Fibroblast of skin of scalp (primary cell): ENCODE measurements around the gene CNOT6L. TPM values are rescaled to one million over a fixed set of nuclear protein-coding genes. Genes with fewer than 3 reads are reported as not detected.
"Not testable (repeated sequence)": the region's sequence is repeated elsewhere in the genome, so short reads cannot be mapped to it uniquely, and the experiment has no call there.

Experiments used
- DNase-seq: peaks from one replicate; pipeline ENCODE4 v3.0.0-alpha.2; 2013
- polyA plus RNA-seq, 2 experiments: library from polyadenylated mRNA; unstranded; fragments of 120-200 nt; gene quantifications; one replicate each; pipeline ENCODE4 v1.2.1, GENCODE V29; 2013; ENCODE audit not compliant: insufficient read length in 2 of 2

Gene CNOT6L
- polyA plus RNA-seq (2013, experiment 1 of 2; ENCODE audit: insufficient read length): 9.1 TPM
- polyA plus RNA-seq (2013, experiment 2 of 2; ENCODE audit: insufficient read length): 10.1 TPM

GRCh38 chr4:77818602-77819403 is at the start of gene CNOT6L:
TSS of gene CNOT6L (minus strand) at chr4:77819368. CDS start at chr4:77819308, 60 bp downstream.
- DNase-seq: peak; percentile 51

- no peak for DNase-seq
Observed at GRCh38 chr4:77865259-77865658, 46.1 kb upstream of the CNOT6L start.

GRCh38 chr4:77863341-77863740 is 44.2 kb upstream of the CNOT6L start:
- DNase-seq: not testable (repeated sequence)

DNA sequence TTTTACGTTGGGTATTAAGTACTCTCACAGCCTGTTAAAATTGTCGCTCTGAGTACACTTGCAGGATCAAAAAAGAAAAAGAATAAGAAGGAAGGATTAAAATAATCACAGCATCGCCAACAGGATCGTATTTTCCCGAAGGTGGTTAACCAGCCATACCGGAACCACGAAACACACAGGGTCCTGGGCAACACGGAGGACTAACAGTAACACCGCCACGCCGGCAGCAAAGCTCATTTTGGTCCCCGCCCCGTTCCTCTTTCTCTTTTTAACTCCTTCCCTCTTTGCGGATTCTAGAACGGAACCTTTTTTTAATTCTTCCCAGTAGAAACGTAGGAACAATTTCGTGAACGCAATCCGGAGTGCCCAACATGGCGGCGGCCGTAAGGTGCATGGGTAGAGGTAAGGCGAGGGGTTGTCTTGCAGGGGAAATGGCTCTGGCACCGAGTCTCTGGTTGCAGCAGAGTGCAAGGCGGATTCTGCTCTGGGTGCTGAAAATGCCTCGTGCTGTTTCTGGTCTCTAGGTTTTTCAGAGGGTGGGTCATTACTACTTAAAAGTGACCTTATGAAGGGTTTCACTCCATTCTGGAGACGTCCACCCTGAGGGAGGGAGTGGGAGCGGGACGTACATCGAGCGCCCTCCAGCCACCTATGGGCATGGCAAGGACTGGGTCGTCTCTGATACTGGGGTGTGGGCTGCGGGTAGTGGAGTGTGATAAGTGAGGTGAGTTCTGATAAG is 43.5 kb upstream of the CNOT6L start, which contains the start of gene MRPL1:
Gene MRPL1, plus strand, starts transcription at position 353 of the 739 bp plus-strand sequence. Its CDS starts 19 bp downstream, at position 372.
- DNase-seq: peak; percentile 96

DNA sequence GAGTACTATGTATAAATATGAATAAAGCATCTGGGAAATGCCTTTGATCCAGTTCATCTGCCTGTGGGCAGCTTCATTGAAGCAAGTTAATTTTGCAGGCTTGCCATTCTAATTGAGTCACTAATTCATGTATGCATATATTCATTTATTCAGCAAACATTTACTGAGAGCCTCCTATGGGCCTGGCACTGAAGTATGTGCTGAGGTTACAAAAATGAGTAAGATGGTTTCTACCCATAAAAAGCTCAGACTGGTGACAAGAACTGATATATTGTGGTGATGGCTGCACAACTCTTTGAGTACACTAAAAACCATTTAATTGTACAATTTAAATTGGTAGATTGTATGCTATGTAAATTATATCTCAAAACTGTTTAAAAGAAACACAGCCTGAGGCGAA is 42.3 kb upstream of the CNOT6L start:
- DNase-seq: peak; percentile 1

DNA sequence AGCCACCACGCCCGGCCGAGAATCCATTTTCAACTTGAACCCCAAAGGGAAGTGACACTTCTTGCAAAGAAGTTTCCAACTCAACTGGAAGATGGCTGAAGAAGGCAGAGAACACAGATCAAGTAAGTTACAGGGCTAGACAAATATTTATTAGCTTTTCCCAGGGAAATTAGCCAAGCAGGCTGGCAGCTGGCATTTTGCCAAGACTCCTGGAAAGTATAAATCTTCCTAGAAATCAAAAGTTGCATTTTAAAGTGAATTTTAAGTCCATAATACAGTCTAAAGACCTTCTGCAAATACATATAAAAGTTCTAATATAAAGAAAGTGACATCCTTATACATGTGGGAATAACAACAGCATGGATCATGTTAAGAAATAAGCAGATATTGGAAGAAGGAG is 40.1 kb upstream of the CNOT6L start:
- DNase-seq: no peak

DNA sequence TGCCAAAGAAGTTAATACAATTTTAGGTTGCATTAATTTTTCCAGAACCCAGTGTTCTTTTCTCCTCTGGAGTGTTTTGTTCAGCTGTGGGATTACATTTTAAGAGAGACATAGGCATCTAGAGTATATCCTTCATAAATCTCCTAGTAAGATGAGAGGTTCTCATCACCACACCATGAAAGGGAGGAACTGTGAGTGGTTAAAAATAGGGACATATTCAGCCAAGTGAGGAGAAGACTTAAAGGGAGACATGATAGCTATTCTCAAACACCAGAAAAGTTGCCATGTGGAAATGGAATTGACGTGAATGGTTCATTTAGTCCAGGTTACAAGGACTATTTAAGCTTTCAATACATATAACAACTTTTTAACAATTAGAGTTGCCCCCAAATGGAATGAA is 37.0 kb upstream of the CNOT6L start:
- no peak for DNase-seq

DNA sequence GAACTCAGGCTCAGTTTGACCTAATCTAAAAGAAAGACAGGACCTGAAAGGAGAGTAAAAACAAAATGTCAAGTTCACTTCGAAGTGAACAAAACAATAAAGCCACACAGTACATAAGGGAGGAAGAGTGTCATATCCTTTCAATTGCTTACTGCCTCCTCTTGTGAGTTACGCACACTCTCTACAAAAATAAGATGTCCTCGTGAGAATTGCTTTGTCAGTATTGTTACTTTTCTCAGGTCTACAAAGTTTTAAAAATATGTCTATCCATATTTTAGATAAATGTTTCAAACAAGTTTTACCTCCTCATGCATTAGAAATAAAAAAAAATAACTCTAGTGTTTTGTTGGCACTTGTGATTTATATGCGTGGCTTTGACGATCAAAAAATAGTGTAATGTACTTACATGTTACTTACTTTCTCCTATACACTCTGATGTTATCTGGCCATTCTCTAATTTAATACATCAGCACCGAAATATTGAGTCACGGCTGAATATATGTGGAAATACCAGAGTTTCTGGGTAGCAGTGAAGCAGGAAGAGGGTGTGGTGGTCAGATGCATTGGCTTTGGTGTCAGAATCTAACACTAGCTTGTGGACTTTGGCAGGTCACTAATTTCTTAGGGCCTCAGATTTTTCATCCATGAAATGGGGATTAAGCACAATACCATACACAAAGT is 35.4 kb upstream of the CNOT6L start:
- no peak for DNase-seq

DNA sequence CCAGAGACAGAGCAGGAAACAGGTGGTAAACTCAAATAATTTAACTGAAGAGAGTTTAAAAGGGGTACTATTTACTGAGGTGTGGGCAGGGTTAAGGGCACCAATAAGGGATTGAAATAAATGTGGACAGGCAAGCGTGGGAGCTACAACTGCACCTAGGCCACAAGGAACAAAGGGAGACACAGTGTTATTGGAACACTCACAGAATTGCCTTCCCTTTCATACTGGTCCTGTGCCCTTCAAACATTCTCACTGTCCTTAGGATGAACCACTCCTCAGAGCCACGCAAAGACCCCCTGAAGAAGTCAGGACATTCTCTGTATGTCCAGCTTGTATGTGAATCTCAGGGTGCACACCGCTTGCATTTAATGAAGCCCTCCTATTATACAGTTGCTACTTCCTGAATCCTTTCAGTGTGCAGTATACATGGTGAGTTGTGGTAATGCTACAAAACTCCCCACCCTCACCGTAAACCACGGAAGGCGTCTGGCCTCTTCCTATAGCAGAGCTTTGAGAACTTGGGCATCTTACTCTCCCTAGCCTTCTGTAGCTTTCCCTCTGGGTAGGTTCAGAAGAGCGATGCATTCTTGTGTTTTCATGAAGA is 33.8 kb upstream of the CNOT6L start:
- DNase-seq: no peak

DNA sequence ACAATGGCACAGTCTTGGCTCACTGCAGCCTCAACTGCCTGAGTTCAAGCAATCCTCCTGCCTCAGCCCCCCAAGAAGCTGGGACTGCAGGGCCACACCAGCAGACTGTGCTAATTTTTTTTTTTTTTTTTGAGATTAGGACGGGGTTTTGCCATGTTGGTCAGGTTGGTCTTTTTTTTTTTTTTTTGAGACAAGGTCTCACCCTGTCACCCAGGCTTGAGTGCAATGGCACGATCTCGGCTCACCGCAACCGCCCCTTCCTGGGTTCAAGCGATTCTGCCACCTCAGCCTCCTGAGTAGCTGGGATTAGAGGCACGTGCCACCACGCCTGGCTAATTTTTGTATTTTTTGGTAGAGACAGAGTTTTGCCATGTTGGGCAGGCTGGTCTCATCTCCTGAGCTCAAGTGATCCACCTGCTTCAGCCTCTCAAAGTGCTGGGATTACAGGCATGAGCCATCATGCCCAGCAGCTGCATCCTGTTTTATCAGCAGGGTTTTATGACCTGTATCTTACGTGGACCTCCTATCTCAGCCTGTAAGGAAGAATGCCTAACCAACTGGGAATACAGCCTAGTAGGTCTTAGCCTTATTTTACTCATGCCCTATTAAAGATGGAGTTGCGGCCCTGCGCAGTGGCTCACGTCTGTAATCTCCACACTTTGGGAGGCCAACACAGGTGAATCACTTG is 30.3 kb upstream of the CNOT6L start:
- no peak for DNase-seq

DNA sequence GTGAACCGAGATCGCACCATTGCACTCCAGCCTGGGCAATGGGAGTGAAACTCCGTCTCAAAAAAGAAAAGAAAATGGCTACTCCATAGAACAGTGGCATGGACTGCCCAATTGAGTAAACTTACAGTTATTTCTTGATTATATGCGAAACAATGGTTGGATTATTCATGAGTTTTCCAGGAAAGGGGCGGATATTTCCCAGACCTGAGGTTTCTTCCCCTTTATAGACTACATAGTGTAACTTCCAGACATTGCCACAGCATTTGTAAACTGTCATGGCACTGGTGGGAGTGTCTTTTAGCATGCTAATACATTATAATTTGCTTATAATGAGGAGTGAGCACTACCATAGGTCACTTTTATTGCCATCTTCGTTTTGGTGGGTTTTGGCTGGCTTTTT is 29.3 kb upstream of the CNOT6L start:
- DNase-seq: no peak

- DNase-seq: no peak
Observed at GRCh38 chr4:77845929-77846328, 26.8 kb upstream of the CNOT6L start.

DNA sequence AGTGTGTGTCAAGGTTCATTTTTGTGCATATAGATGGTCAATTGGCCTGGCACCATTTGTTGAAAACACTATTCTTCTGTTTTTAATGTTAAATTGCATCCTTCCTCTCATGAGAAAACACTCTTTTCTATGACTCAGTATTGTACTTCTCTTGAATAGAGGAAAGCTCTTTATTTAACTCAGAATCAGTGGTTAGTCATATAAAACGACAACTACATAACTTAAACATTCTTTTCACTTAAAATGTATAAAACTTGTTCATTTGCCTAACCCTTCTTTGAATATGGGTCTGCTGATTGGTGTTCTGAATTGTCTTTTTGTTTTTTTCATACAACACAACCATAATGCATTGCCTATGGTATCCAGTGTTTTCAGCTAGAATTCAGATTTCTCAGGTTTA is 26.2 kb upstream of the CNOT6L start:
- no peak for DNase-seq

- DNase-seq: no peak
Observed at GRCh38 chr4:77844363-77844762, 25.2 kb upstream of the CNOT6L start.

- no peak for DNase-seq
Observed at GRCh38 chr4:77843628-77844027, 24.5 kb upstream of the CNOT6L start.

DNA sequence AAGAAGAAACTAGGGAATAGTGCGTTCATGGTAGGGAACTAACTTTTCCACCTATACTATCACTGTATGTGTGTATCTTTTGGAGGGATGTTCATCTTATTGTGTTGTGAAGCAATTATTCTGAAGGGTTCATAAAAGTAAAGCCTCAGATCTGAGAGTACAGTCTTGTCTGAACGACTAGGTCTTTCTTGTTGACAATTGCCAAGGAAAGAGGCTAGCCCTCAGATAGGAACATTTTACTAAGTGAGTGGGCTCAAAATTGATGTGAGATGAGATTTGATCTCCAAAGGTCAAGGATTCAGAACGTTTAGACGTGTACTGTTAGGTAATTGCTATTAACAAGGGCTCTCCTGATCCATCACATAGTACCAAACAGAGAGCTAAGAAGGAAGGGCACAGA is 15.2 kb upstream of the CNOT6L start:
- no peak for DNase-seq

DNA sequence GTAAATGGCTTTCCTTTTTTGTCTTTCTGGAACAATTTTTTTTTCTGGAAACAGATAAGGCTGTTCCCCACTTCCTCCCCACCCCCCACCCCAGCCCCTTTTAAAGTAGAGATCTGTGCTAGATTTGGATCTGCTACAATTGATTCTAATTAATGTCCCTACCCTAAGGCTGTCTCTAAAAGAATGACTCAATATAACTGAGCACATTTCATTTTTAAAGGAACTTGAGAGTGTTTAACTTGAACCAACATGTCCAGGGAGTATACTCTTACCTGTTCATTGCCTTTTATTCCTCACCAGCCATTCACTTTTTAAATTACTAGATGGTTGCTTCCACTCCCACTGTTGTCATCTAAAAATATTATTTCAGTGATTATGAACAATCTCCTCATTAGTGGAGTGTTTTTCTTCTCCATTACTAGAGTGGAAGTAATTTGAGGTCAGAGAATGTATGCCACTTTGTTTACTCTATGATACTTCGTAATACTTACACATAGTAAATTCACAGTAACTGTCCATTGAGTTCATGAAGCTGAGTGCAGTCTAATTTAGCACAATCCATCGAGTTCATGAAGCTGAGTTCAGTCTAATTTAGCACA is 14.1 kb upstream of the CNOT6L start:
- no peak for DNase-seq

DNA sequence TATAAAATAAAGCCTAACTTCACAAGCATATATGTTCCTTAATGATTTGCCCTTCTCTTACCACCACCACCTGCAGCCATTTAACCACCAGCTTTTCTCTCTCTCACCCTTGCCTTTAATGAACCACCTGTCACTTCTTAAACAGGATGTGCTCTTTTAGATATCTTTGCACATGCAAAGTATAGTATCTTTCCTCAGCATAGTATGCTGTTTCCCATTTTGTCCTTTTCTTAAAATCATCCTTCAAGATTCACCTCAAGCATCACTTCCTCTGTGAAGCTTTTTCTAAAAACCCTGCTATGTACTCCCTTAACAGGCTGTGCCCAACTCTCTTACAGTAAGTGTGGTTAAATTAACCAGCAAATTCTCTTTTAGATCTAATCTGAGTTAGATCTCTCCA is 8.2 kb upstream of the CNOT6L start:
- DNase-seq: no peak

DNA sequence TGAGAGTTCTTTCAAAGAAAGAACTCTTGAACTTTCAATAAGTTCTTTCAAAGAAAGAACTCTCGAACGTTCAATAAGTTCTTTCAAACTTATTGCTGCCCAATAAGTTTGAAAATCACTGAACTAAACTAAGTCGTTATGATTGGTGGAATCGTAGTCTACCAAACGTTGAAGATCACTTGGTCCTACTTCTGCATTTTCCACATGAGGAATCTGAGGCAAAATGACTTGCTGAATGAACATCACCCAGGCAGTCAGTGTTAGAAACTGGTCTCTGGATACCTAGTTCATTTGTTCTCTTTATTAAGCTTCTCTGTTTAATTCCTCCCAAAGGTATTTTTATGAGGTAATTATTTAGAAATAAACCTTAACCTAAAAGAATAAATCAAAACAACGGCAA is 7.1 kb upstream of the CNOT6L start:
- no peak for DNase-seq

GRCh38 chr4:77821775-77822174 is 2.6 kb upstream of the CNOT6L start:
- no peak for DNase-seq
